GM23338 (cell line): ENCODE results near the gene TFPI. TPM values are rescaled to one million over a fixed set of nuclear protein-coding genes. Genes with fewer than 3 reads are reported as not detected.

ENCODE experiments used
- ATAC-seq: fragments of 200-7000 bp; cut with Tn5 transposase; 3 replicates; pipeline ENCODE4 v1.9.1; 2020
- DNase-seq: peaks from one replicate; pipeline ENCODE4 v3.0.0-alpha.2; 2015; ENCODE audit warnings: low spot score
- H2AFZ ChIP-seq: fragments of 200-600 bp; sonication (generic); 2 replicates; pipeline ENCODE4 v1.8.0; 2016; ENCODE audit warnings: antibody characterized with exemption, mild to moderate bottlenecking, moderate library complexity
- H3F3A ChIP-seq: fragments of 200-600 bp; sonication (generic); replicated peaks from 2 replicates; pipeline ENCODE4 v1.8.0; 2017; ENCODE audit warnings: antibody characterized with exemption, mixed run types, low read depth
- H3K27ac ChIP-seq: fragments of 200-600 bp; sonication (generic); 2 replicates; pipeline ENCODE4 v1.6.1; 2016; ENCODE audit warnings: low read depth
- H3K27me3 ChIP-seq: fragments of 200-600 bp; sonication (generic); 2 replicates; pipeline ENCODE4 v1.8.0; 2016; ENCODE audit warnings: mild to moderate bottlenecking, mixed run types, moderate library complexity; ENCODE audit not compliant: insufficient read depth
- H3K36me3 ChIP-seq: fragments of 200-600 bp; sonication (generic); 2 replicates; pipeline ENCODE4 v1.8.0; 2016; ENCODE audit warnings: mild to moderate bottlenecking; ENCODE audit not compliant: insufficient read depth
- H3K4me1 ChIP-seq: fragments of 200-600 bp; sonication (generic); 2 replicates; pipeline ENCODE4 v1.8.0; 2016; ENCODE audit warnings: mild to moderate bottlenecking, moderate library complexity; ENCODE audit not compliant: insufficient read depth
- H3K4me2 ChIP-seq: fragments of 200-600 bp; sonication (generic); 2 replicates; pipeline ENCODE4 v1.7.1; 2017; ENCODE audit warnings: mixed run types
- H3K4me3 ChIP-seq: fragments of 200-600 bp; sonication (generic); 2 replicates; pipeline ENCODE4 v1.6.1; 2016; ENCODE audit warnings: mixed run types
- H3K79me2 ChIP-seq: fragments of 200-600 bp; sonication (generic); replicated peaks from 2 replicates; pipeline ENCODE4 v1.8.0; 2017; ENCODE audit warnings: mild to moderate bottlenecking; ENCODE audit not compliant: insufficient read depth
- H3K9me2 ChIP-seq: fragments of 200-600 bp; sonication (generic); 2 replicates; pipeline ENCODE4 v1.8.0; 2017; ENCODE audit not compliant: insufficient read depth
- H4K20me1 ChIP-seq: fragments of 200-600 bp; sonication (generic); replicated peaks from 2 replicates; pipeline ENCODE4 v1.8.0; 2017; ENCODE audit warnings: mild to moderate bottlenecking; ENCODE audit not compliant: insufficient read depth
- H3K27ac Mint-ChIP-seq: 2 replicates; pipeline ENCODE4 v1.8.0; 2020; ENCODE audit warnings: inconsistent platforms, mild to moderate bottlenecking, moderate library complexity, mixed read lengths
- H3K27me3 Mint-ChIP-seq: 3 replicates; pipeline ENCODE4 v1.8.0; 2022; ENCODE audit warnings: low read depth, mild to moderate bottlenecking, moderate library complexity, mixed read lengths, inconsistent platforms; ENCODE audit not compliant: insufficient read depth, poor library complexity
- H3K36me3 Mint-ChIP-seq: 3 replicates; pipeline ENCODE4 v1.8.0; 2021; ENCODE audit warnings: low read depth, mild to moderate bottlenecking, inconsistent platforms, moderate library complexity, mixed read lengths
- H3K4me1 Mint-ChIP-seq: 3 replicates; pipeline ENCODE4 v1.8.0; 2020; ENCODE audit warnings: mild to moderate bottlenecking, inconsistent platforms, mixed read lengths
- H3K4me3 Mint-ChIP-seq: 3 replicates; pipeline ENCODE4 v1.8.0; 2021; ENCODE audit warnings: moderate library complexity, mild to moderate bottlenecking, inconsistent platforms, mixed read lengths
- H3K9me3 Mint-ChIP-seq: 3 replicates; pipeline ENCODE4 v1.8.0; 2020; ENCODE audit warnings: moderate library complexity, mild to moderate bottlenecking, inconsistent platforms, mixed read lengths
- CREB1 ChIP-seq: fragments of 250-450 bp; sonication (Bioruptor Pico); IDR thresholded peaks from 2 replicates; pipeline ENCODE4 v1.5.0; 2020; ENCODE audit warnings: low read depth, mild to moderate bottlenecking, moderate library complexity
- EZH2 ChIP-seq: fragments of 200-600 bp; sonication (generic); IDR thresholded peaks from one replicate; pipeline ENCODE4 v1.8.0; 2017; ENCODE audit warnings: antibody characterized with exemption, mild to moderate bottlenecking, low read depth; ENCODE audit not compliant: unreplicated experiment
- EZH2phosphoT487 ChIP-seq: fragments of 200-600 bp; sonication (generic); IDR thresholded peaks from one replicate; pipeline ENCODE4 v1.8.1; 2018; ENCODE audit warnings: antibody characterized with exemption; ENCODE audit not compliant: unreplicated experiment
- JUNB ChIP-seq: IDR thresholded peaks from one replicate; pipeline ENCODE4 v1.6.1; 2016; ENCODE audit warnings: antibody characterized with exemption; ENCODE audit not compliant: unreplicated experiment
- NANOG ChIP-seq: IDR thresholded peaks from 2 replicates; pipeline ENCODE4 v1.6.1; 2016; ENCODE audit warnings: antibody characterized with exemption, borderline replicate concordance
- POLR2AphosphoS5 ChIP-seq: IDR thresholded peaks from 2 replicates; pipeline ENCODE4 v1.6.1; 2016; ENCODE audit warnings: antibody characterized with exemption, low read depth
- STAT1 ChIP-seq: IDR thresholded peaks from one replicate; pipeline ENCODE4 v1.6.1; 2016; ENCODE audit warnings: antibody characterized with exemption; ENCODE audit not compliant: unreplicated experiment
- ZNF114 ChIP-seq: fragments of 250-450 bp; sonication (Bioruptor Pico); IDR thresholded peaks from 2 replicates; pipeline ENCODE4 v1.5.0; 2020; ENCODE audit warnings: mild to moderate bottlenecking, moderate library complexity
- ZNF331 ChIP-seq: fragments of 250-450 bp; sonication (Bioruptor Pico); IDR thresholded peaks from 2 replicates; pipeline ENCODE4 v1.5.0; 2020; ENCODE audit warnings: low read depth, mild to moderate bottlenecking, moderate library complexity
- polyA plus RNA-seq: library from polyadenylated mRNA; unstranded; fragments of >200 nt; fragmentation: Nextera tagmentation; extraction: Ambion mirVana; gene quantifications from 2 replicates; pipeline ENCODE4 v1.2.1, GENCODE V29; 2016
- total RNA-seq: library from RNA; depleted of rRNA; stranded (reverse); fragments of >200 nt; shearing (Covaris generic); gene quantifications from 2 replicates; pipeline ENCODE4 v1.2.3, GENCODE V29; 2014
- TF ChIP-seq, protein P1 (sequence below): IDR thresholded peaks from one replicate; pipeline ENCODE4 v1.6.1; 2018; ENCODE audit warnings: antibody characterized with exemption; ENCODE audit not compliant: unreplicated experiment
- TF ChIP-seq, protein P2 (sequence below), 2 experiments: fragments of 200-600 bp in 1 of 2; sonication (generic) in 1 of 2; conservative IDR thresholded peaks; 2 replicates each; pipeline versions ENCODE4 v1.5.1 to v1.6.1; 2016 to 2017; ENCODE audit warnings: antibody characterized with exemption in 2 of 2, low read depth in 2 of 2, mild to moderate bottlenecking in 2 of 2, moderate library complexity in 1 of 2
- TF ChIP-seq, protein P3 (sequence below): IDR thresholded peaks from 2 replicates; pipeline ENCODE4 v1.6.1; 2016; ENCODE audit warnings: antibody characterized with exemption

The TFPI gene
- total and polyA plus RNA-seq, 2 experiments from 2014 or later, result 1.8 to 1.9 TPM

DNA sequence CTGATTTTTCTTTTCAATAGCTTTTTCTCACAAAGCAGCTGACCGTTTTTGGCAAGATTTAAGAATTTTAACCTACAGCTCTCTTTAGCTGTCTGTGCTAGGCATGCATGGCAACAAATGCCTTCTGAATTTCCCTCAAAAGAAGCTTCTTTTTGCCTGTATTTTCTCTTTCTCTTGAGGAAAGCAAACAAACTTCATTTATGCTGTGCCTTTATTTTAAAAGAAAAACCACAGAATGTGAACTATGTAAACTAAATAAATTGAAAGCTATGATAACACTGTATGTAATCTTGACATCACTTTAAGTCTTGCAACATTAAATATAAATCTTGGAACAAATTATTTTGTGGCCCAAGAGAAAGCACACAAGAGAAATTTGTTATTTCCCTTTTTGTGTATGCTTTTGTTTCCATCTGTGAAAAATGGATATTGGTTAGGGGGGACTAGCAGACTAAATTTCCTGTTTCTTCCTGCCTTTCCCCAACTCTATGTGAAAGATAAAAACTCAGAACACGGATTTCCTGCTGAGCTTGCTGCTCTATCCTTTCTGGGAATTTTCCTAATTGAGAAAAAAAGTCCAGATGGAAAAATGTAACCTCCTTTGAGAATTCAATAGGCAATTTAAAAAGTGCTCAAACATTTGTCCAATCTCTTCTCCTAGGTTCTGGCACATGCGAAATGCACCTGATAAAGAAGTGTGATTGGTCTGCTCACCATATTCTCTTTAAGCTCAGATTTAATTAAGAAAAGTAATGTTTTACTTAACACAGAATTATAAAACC is 20.9 kb upstream of the TFPI start (continued):
- no peak for TF ChIP-seq STAT1
- no peak for TF ChIP-seq JUNB
- no peak for TF ChIP-seq ZNF114 (CRISPR knock-in tag)
- TF ChIP-seq EZH2, result no peak
- no peak for TF ChIP-seq ZNF331 (CRISPR knock-in tag)
- TF ChIP-seq, protein P1, sequence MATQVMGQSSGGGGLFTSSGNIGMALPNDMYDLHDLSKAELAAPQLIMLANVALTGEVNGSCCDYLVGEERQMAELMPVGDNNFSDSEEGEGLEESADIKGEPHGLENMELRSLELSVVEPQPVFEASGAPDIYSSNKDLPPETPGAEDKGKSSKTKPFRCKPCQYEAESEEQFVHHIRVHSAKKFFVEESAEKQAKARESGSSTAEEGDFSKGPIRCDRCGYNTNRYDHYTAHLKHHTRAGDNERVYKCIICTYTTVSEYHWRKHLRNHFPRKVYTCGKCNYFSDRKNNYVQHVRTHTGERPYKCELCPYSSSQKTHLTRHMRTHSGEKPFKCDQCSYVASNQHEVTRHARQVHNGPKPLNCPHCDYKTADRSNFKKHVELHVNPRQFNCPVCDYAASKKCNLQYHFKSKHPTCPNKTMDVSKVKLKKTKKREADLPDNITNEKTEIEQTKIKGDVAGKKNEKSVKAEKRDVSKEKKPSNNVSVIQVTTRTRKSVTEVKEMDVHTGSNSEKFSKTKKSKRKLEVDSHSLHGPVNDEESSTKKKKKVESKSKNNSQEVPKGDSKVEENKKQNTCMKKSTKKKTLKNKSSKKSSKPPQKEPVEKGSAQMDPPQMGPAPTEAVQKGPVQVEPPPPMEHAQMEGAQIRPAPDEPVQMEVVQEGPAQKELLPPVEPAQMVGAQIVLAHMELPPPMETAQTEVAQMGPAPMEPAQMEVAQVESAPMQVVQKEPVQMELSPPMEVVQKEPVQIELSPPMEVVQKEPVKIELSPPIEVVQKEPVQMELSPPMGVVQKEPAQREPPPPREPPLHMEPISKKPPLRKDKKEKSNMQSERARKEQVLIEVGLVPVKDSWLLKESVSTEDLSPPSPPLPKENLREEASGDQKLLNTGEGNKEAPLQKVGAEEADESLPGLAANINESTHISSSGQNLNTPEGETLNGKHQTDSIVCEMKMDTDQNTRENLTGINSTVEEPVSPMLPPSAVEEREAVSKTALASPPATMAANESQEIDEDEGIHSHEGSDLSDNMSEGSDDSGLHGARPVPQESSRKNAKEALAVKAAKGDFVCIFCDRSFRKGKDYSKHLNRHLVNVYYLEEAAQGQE, result no peak

DNA sequence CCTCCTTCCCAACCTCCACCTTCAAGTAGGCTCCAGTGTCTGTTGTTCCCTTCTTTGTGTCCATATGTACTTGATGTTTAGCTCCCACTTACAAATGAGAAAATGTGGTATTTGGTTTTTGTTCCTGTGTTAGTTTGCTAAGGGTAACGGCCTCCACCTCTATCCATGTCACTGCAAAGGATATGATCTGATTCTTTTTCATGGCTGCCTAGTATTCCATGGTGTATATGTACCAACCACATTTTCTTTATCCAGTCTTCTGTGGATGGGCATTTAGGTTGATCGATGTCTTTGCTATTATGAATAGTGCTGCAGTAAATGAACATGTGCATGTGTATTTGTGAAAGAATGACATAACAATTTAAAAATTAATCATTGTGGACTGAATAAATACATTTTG is 19.5 kb upstream of the TFPI start:
- Histone ChIP-seq H3K9me2 (no peaks in the 10 kb centered on the region), H3K27me3 (no peaks in the 10 kb centered on the region), H4K20me1 (no peaks in the 10 kb centered on the region), H3K4me3 (no peak overlapping the region), H3K36me3 (no peaks in the 10 kb centered on the region), H3F3A (no peaks in the 10 kb centered on the region), H3K4me1 (peaks cover 6% of the 10 kb centered on the region; the same call in 1 of the 2 replicates), H3K4me2 (no peak overlapping the region), H2AFZ (no peak overlapping the region), H3K27ac (no peak overlapping the region), H3K79me2 (no peaks in the 10 kb centered on the region)
- Mint-ChIP-seq H3K4me1 (peaks cover 11% of the 10 kb centered on the region; the same call in 2 of the 3 replicates), H3K27ac (no peak overlapping the region), H3K9me3 (peaks cover 20% of the 10 kb centered on the region), H3K4me3 (no peak overlapping the region), H3K36me3 (peaks cover 19% of the 10 kb centered on the region), H3K27me3 (no peaks in the 10 kb centered on the region)
- DNase-seq (no peak), ATAC-seq (no peak)
- TF ChIP-seq STAT1 (no peak), ZNF331 (CRISPR knock-in tag) (no peak), CREB1 (CRISPR knock-in tag) (no peak), POLR2AphosphoS5 (no peak), EZH2phosphoT487 (no peak), EZH2 (no peak), ZNF114 (CRISPR knock-in tag) (no peak), NANOG (no peak)
- TF ChIP-seq, protein P2, sequence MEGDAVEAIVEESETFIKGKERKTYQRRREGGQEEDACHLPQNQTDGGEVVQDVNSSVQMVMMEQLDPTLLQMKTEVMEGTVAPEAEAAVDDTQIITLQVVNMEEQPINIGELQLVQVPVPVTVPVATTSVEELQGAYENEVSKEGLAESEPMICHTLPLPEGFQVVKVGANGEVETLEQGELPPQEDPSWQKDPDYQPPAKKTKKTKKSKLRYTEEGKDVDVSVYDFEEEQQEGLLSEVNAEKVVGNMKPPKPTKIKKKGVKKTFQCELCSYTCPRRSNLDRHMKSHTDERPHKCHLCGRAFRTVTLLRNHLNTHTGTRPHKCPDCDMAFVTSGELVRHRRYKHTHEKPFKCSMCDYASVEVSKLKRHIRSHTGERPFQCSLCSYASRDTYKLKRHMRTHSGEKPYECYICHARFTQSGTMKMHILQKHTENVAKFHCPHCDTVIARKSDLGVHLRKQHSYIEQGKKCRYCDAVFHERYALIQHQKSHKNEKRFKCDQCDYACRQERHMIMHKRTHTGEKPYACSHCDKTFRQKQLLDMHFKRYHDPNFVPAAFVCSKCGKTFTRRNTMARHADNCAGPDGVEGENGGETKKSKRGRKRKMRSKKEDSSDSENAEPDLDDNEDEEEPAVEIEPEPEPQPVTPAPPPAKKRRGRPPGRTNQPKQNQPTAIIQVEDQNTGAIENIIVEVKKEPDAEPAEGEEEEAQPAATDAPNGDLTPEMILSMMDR (conservative IDR thresholded peaks at IDR 0.05; ENCODE audit: low read depth in 2 of 2), result no peak
- TF ChIP-seq, protein P1, result no peak
- TF ChIP-seq, protein P3, sequence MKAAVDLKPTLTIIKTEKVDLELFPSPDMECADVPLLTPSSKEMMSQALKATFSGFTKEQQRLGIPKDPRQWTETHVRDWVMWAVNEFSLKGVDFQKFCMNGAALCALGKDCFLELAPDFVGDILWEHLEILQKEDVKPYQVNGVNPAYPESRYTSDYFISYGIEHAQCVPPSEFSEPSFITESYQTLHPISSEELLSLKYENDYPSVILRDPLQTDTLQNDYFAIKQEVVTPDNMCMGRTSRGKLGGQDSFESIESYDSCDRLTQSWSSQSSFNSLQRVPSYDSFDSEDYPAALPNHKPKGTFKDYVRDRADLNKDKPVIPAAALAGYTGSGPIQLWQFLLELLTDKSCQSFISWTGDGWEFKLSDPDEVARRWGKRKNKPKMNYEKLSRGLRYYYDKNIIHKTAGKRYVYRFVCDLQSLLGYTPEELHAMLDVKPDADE, result no peak
